Measurements from ENCODE around the gene NSL1.
"Not testable (repeated sequence)": the region's sequence is repeated elsewhere in the genome, so short reads cannot be mapped to it uniquely, and the experiment has no call there.

Gene NSL1

DNA sequence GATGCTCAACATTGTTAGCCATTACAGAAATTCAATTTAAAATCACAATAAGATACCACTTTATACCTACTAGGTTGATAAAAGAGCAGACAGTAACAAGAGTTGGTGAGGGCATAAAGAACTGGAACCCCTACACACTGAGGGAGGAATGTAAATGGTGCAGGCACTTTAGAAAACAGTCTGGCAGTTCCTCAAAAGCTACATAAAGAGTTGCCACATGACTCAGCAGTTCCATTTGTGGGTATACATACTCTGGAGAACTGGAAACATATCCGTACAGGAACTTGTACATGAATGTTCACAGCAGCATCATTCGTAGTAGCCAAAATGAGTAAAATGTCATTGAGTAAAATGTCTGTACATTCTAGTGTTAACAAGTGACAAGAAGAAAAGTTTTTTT lies 17.0 kb downstream of the NSL1 start:
- DNase-seq (ENCODE audit: low spot score in 2 of 2): no peak
- peaks cover 7% of the 10 kb centered on the region for H3K9me3 ChIP-seq
- H3K27me3 ChIP-seq (ENCODE audit: low read depth): no peaks in the 10 kb centered on the region
- H3K36me3 ChIP-seq (replicated peaks): peaks cover 11% of the 10 kb centered on the region; the same call in 1 of the 2 replicates
- no peak overlapping the region for H3K4me3 ChIP-seq
- peaks cover 6% of the 10 kb centered on the region for H3K4me1 ChIP-seq
- in situ Hi-C loops (cut with MboI; ENCODE audit: low sequenced_read_pairs): no loop called here

DNA sequence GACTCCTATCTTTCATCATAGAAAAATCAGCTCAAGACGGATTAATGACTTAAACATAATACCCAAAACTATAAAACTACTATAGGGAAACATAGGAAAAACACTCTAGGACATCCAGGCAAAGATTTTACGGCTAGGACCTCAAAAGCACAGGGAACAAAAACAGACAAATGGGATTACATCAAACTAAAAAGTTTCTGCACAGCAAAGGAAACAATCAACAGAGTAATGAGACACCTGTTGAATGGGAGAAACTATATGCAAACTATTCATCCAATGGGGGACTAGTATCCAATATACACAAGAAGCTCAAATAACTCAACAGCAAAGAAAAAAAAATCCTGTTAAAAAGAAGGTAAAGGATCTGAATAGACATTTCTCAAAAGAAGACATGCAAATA lies 18.6 kb downstream of the NSL1 start:
- H3K4me1 ChIP-seq: peaks cover 6% of the 10 kb centered on the region
- DNase-seq (ENCODE audit: low spot score in 2 of 2): peak in 1 of 2 experiments; percentile 64
- H3K4me3 ChIP-seq: no peak overlapping the region
- peaks cover 11% of the 10 kb centered on the region; the same call in 1 of the 2 replicates for H3K36me3 ChIP-seq (replicated peaks)
- H3K9me3 ChIP-seq: peaks cover 13% of the 10 kb centered on the region
- H3K27me3 ChIP-seq (ENCODE audit: low read depth): no peaks in the 10 kb centered on the region
- in situ Hi-C loops (cut with MboI; ENCODE audit: low sequenced_read_pairs): no loop called here

DNA sequence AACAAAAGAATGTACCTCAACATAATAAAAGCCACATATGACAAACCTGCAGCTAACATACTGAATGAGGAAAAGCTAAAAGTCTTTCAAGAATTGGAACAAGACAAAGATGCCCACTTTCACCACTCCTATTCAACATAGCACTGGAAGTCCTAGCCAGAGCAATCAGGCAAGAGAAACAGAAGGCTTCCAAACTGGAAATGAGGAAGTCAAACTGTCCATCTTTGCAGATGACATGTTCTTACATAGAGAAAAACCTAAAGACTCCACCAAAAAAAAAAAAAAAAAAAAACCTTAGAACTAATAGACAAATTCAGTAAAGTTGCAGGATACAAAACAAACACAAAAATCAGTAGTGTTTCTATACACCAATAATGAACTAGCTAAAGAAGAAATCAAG lies 20.2 kb downstream of the NSL1 start:
- Histone ChIP-seq H3K36me3 (replicated peaks) (peaks cover 11% of the 10 kb centered on the region; the same call in 1 of the 2 replicates), H3K27me3 (ENCODE audit: low read depth) (no peaks in the 10 kb centered on the region), H3K4me3 (no peak overlapping the region), H3K9me3 (peaks cover 20% of the 10 kb centered on the region), H3K4me1 (peaks cover 6% of the 10 kb centered on the region)
- in situ Hi-C loops (cut with MboI; ENCODE audit: low sequenced_read_pairs): no loop called here
- no peak for DNase-seq (ENCODE audit: low spot score in 2 of 2)

DNA sequence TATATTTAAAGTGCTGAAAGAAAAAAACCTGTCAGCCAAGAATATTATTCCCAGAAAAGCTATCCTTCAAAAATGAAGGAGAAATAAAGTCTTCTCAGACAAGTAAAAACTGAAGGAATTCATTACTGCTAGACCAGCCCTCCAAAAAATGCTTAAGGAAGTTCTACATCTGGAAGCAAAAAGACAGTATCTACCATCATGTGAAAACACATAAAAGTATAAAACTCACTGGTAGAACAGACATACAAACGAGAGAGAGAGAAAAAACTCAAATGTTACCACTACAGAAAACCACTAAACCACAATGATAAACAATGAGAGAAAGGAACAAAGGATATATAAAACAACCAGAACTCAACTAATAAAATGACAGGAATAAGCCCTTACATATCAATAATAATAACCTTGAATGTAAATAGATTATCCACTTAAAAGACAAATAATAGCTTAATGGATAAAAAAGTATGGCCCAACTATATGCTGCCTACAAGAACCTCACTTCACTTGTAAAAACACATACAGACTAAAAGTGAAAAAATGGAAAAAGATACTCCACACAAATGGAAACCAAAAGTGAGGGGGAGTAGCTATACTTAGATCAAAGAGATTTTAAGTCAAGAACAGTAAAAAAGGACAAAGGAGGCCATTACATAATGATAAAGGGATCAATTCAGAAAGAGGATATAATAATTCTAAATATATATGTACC lies 22.0 kb downstream of the NSL1 start:
- Histone ChIP-seq H3K27me3 (ENCODE audit: low read depth) (no peaks in the 10 kb centered on the region), H3K4me1 (peaks cover 6% of the 10 kb centered on the region), H3K4me3 (no peak overlapping the region), H3K9me3 (peaks cover 20% of the 10 kb centered on the region), H3K36me3 (replicated peaks) (peaks cover 8% of the 10 kb centered on the region; the same call in 1 of the 2 replicates)
- in situ Hi-C loops (cut with MboI; ENCODE audit: low sequenced_read_pairs): no loop called here
- DNase-seq (ENCODE audit: low spot score in 2 of 2): no peak

DNA sequence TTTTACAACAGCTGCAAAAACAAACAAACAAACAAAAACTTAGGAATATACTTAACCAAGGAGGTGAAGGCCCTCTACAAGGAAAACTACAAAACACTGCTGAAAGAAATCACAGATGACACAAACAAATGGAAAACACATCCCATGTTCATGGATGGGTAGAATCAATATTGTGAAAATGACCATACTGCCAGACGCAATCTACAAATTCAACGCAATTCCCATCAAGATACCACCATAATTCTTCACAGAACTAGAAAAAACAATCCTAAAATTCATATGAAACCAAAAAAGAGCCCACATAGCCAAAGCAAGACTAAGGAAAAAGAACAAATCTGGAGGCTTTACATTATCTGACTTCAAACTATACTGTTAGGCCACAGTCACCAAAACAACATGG lies 24.8 kb downstream of the NSL1 start:
- in situ Hi-C loops (cut with MboI; ENCODE audit: low sequenced_read_pairs); H3K36me3 ChIP-seq (replicated peaks); H3K4me1 ChIP-seq; H3K4me3 ChIP-seq; DNase-seq (ENCODE audit: low spot score in 2 of 2); H3K27me3 ChIP-seq (ENCODE audit: low read depth): not testable (repeated sequence)
- peaks cover 13% of the 10 kb centered on the region for H3K9me3 ChIP-seq

DNA sequence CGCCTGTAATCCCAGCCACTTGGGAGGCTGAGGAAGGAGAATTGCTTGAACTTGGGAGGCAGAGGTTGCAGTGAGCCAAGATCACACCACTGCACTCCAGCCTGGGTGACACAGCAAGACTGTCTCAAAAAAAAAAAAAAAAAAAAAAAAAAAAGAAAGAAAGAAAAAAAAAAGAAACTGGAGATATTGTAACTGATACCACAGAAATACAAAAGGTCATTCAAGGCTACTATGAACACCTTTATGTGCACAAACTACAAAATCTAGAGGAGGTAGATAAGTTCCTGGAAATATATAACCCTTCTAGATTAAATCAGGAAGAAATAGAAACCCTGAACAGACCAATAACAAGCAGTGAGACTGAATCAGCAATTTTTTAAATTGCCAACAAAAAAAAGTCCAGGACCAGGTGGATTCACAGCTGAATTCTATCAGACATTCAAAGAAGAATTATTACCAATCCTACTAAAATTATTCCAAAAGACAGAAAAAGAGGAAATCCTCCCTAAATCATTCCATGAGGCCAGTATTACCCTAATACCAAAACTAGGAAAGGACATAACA lies 26.8 kb downstream of the NSL1 start:
- in situ Hi-C loops (cut with MboI; ENCODE audit: low sequenced_read_pairs); H3K4me3 ChIP-seq; H3K27me3 ChIP-seq (ENCODE audit: low read depth); DNase-seq (ENCODE audit: low spot score in 2 of 2); H3K4me1 ChIP-seq; H3K36me3 ChIP-seq (replicated peaks): not testable (repeated sequence)
- peaks cover 12% of the 10 kb centered on the region for H3K9me3 ChIP-seq

DNA sequence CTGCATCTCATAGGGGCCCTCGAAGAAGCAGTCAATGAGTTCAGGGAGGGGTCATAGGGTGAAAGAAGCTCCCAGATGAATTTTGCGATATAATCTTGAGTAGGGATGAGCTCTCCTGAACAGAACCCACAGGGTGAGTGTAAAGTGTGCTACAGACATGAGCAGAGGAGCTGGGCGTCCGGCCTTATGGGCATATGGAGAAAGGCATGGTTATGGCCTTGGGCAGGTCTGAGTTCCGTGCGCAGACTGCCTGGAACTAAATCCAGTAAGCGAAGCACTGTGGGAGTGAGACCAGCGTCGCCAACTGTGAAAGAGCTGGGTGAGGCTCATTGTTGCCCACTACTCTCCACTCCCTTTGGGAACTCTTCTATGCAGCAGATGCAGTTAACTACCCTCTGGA lies 28.7 kb downstream of the NSL1 start:
- DNase-seq (ENCODE audit: low spot score in 2 of 2): no peak
- no peaks in the 10 kb centered on the region for H3K4me1 ChIP-seq
- H3K36me3 ChIP-seq (replicated peaks): peaks cover 3% of the 10 kb centered on the region; the same call in 1 of the 2 replicates
- H3K9me3 ChIP-seq: peaks cover 7% of the 10 kb centered on the region; the same call in 1 of the 2 replicates
- H3K4me3 ChIP-seq: no peak overlapping the region
- in situ Hi-C loops (cut with MboI; ENCODE audit: low sequenced_read_pairs): no loop called here
- no peaks in the 10 kb centered on the region for H3K27me3 ChIP-seq (ENCODE audit: low read depth)

DNA sequence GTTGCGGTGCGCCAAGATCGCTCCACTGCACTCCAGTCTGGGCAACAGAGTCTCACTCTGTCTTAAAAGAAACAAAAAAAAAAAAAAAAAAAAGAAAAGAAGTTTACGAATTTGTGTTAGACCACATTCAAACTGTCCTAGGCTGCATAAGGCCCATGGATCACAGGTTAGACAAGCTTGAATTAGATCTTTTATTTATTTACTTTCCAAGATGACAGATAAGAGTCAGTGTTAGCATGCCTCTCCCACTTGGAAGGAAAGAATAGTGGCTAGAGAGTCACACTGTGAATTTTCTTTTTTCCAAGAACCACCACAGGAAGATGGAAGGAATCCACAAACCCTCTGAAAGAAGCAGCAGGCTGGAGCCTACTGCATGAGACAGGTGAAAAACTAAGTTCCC lies 29.3 kb downstream of the NSL1 start:
- DNase-seq (ENCODE audit: low spot score in 2 of 2): no peak
- Histone ChIP-seq H3K4me1 (no peaks in the 10 kb centered on the region), H3K9me3 (peaks cover 3% of the 10 kb centered on the region; the same call in 1 of the 2 replicates), H3K36me3 (replicated peaks) (peaks cover 3% of the 10 kb centered on the region; the same call in 1 of the 2 replicates), H3K27me3 (ENCODE audit: low read depth) (no peaks in the 10 kb centered on the region), H3K4me3 (no peak overlapping the region)
- in situ Hi-C loops (cut with MboI; ENCODE audit: low sequenced_read_pairs): no loop called here

DNA sequence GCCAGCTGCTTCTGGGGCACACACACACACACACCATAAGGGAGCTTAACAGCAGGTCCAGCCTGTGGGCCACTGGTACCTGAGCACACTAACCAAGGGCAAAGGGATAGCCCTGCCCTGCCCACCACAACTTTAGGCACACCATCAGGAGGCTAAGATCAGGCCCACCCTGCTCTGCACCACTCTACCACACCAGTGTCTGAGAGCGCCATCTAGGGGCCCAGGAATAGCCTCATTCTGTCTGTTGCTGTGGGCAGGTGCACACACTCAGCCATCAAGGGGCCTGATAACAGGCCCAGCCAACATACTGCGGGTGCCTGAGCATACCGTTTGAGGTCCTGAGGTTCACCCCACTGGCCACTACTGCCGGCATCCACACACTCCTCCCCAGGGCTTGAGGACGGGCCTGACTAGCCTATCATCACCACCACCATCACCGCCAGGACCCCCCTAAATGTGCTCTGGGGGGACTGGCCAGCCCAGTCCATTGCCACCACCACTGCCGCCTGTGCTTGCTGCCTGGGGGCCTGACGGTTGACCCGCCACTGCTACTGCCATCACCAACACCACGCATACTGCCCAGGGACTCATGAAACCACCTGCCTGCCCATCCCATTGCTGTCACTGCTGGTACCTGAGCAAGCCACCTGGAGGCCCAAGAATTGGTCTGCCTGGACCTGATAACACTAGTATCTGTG lies 31.3 kb downstream of the NSL1 start:
- peaks cover 3% of the 10 kb centered on the region; the same call in 1 of the 2 replicates for H3K36me3 ChIP-seq (replicated peaks)

DNA sequence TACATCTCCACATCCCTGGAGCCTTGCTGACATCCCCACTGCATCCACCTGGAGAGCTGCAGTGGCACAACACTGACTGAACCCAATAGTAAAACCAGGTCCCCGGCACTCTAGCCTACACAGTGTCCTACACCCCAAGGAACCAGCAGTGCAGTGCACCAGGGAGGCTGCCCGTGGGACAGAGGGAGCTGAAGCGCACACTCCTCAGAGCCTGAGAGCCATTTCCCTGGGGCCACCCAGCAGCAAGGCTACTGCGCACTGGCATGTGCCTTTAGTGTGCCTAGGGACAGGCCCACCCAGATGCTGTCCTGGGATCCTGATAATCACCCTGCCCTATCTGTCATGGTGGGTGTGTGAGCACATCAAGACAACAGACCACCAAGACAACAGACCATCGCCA lies 31.9 kb downstream of the NSL1 start:
- Histone ChIP-seq H3K36me3 (replicated peaks) (peaks cover 3% of the 10 kb centered on the region; the same call in 1 of the 2 replicates), H3K4me1 (no peaks in the 10 kb centered on the region), H3K9me3 (no peaks in the 10 kb centered on the region), H3K4me3 (no peak overlapping the region), H3K27me3 (ENCODE audit: low read depth) (no peaks in the 10 kb centered on the region)
- in situ Hi-C loops (cut with MboI; ENCODE audit: low sequenced_read_pairs): no loop called here
- no peak for DNase-seq (ENCODE audit: low spot score in 2 of 2)

More for the DNA sequence above, 31.3 kb downstream of the NSL1 start:
- peak in 1 of 2 experiments; percentile 60 for DNase-seq (ENCODE audit: low spot score in 2 of 2)
- no peaks in the 10 kb centered on the region for H3K4me1 ChIP-seq
- in situ Hi-C loops (cut with MboI; ENCODE audit: low sequenced_read_pairs): no loop called here
- H3K4me3 ChIP-seq: no peak overlapping the region
- no peaks in the 10 kb centered on the region for H3K9me3 ChIP-seq
- no peaks in the 10 kb centered on the region for H3K27me3 ChIP-seq (ENCODE audit: low read depth)

DNA sequence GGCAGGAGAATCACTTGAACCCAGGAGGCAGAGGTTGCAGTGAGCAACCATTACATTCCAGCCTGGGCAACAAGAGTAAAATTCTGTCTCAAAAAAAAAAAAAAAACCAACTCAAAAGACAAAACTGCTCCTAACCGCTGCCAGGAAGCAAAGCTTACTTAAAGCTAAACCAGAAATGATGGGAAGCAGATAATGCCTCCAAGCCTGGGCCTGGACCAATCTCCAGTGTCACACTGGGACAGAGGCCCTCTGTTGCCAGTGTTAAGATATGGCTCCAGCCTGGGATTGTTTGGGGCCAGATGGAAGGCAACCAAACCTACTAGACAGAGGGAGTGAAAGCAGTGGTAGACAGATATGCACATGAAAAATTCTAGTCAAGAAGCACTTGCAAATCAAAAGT lies 36.9 kb downstream of the NSL1 start:
- H3K4me3 ChIP-seq: no peak overlapping the region
- no peaks in the 10 kb centered on the region; the same call in 1 of the 2 replicates for H3K36me3 ChIP-seq (replicated peaks)
- H3K4me1 ChIP-seq: peaks cover 3% of the 10 kb centered on the region; the same call in 1 of the 2 replicates
- H3K27me3 ChIP-seq (ENCODE audit: low read depth): no peaks in the 10 kb centered on the region
- no peaks in the 10 kb centered on the region for H3K9me3 ChIP-seq
- DNase-seq (ENCODE audit: low spot score in 2 of 2): no peak
- in situ Hi-C loops (cut with MboI; ENCODE audit: low sequenced_read_pairs): no loop called here

DNA sequence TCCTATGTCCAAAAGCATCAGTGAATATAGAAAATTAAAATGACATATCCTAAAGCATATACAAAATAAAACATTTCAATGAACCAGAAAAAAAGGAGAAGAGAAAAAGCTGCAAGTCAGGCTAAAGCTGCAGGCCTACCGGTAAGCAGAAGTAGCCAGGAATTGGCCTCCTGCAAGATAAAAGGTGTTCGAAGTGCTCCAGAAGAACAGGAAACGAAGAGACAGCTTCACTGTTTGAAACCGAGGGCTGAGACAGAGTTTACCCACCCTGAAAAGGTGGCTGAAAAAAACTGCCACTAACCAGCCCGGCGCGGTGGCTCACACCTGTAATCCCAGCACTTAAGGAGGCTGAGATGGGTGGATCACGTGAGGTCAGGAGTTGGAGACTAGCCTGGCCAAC lies 37.4 kb downstream of the NSL1 start:
- Histone ChIP-seq H3K27me3 (ENCODE audit: low read depth) (no peaks in the 10 kb centered on the region), H3K36me3 (replicated peaks) (no peaks in the 10 kb centered on the region; the same call in 1 of the 2 replicates)
- in situ Hi-C loops (cut with MboI; ENCODE audit: low sequenced_read_pairs): no loop called here

DNA sequence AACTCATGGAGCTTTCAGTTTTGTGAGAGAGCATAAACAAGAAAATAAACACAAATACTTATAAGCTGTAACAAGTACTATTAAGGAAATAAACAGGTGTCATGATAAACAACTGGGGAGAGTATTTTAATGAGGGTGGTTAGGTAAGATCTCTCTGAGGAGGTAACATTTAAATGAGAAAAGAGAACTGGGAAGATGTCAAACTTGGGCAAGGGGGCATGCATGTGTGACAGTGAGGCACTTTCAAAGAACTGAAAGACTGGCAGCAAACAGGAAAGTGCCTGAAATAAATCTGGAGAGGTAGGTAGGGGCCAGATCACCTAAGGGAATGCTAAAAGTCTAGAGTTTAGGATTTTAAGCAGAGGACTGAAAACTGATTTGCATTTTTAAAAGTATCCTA lies 37.8 kb downstream of the NSL1 start:
- peaks cover 3% of the 10 kb centered on the region; the same call in 1 of the 2 replicates for H3K4me1 ChIP-seq
- DNase-seq (ENCODE audit: low spot score in 2 of 2): no peak
- in situ Hi-C loops (cut with MboI; ENCODE audit: low sequenced_read_pairs): no loop called here

More for the DNA sequence above, 37.4 kb downstream of the NSL1 start:
- DNase-seq (ENCODE audit: low spot score in 2 of 2): no peak
- peaks cover 3% of the 10 kb centered on the region; the same call in 1 of the 2 replicates for H3K4me1 ChIP-seq
- no peak overlapping the region for H3K4me3 ChIP-seq
- H3K9me3 ChIP-seq: no peaks in the 10 kb centered on the region

More for the DNA sequence above, 37.8 kb downstream of the NSL1 start:
- H3K27me3 ChIP-seq (ENCODE audit: low read depth): no peaks in the 10 kb centered on the region
- H3K36me3 ChIP-seq (replicated peaks): no peaks in the 10 kb centered on the region; the same call in 1 of the 2 replicates
- no peaks in the 10 kb centered on the region for H3K9me3 ChIP-seq
- H3K4me3 ChIP-seq: no peak overlapping the region

Measured in HAP-1 (cell line).